ENCODE results near the gene FLYWCH1. TPM values are rescaled to one million over a fixed set of nuclear protein-coding genes. Genes with fewer than 3 reads are reported as not detected.

The FLYWCH1 gene
- total and polyA plus RNA-seq, 2 donors (not counting 1 experiment from before 2014, with no cell fraction given), result 78.3 to 120 TPM

DNA sequence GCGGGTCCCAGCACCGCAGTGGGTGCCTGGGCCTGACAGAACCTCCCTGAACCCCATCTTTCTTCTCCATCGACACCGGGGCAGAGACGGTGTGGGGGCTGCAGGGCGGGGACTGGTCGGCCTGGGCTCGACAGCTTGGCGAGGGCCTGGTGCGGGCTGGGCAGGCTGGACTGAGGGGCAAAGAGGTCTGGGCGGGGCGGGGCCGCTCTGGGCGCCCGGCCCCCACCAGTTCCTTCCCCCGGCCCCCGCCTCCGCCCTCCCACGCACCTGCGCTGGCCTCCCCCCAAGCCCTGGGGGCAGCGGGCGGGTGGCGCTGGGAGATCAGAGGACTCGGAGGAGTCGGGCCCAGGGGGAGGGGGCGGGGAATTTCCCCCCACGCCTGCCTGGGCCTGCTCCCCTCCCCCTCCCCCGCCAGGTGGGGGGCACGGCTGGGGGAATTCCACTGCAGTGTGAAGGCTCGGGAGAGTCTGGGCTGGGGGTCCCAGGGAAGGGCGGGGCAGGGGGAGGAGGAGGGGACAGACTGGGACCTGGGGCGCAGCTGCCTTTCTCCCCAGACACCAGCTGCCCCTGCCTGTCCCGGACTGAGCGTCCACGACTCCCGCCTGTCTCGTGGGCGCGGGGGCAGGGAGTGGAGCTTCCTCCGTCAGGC lies 51.5 kb downstream of the FLYWCH1 start:
- Histone ChIP-seq H3K36me3 (replicated peaks in 1 of 2; ENCODE audit: control extremely low read depth in 1 of 2, control insufficient read depth in 1 of 2, extremely low read depth in 1 of 2, insufficient read depth in 2 of 2, low read length in 1 of 2) (no peaks in the 10 kb centered on the region), H3K4me2 (replicated peaks; ENCODE audit: low read depth, low read length, poor library complexity, severe bottlenecking) (peak overlapping the region; percentile 96), H2AFZ (ENCODE audit: insufficient read depth, low read depth, low read length, poor library complexity, severe bottlenecking) (peak overlapping the region; percentile 63), H3K9ac (ENCODE audit: low read length) (peak overlapping the region; percentile 59), H3K27ac (ENCODE audit: low read length in 2 of 2) (no peak overlapping the region), H3K27me3 (replicated peaks in 1 of 4; ENCODE audit: control extremely low read depth in 1 of 4, control insufficient read depth in 3 of 4, insufficient read depth in 4 of 4, low read length in 3 of 4) (peaks cover 0 to 60% (median 17%) of the 10 kb centered on the region in 4 experiments), H3K79me2 (ENCODE audit: control insufficient read depth, insufficient read depth, low read length) (no peaks in the 10 kb centered on the region), H3K9me3 (ENCODE audit: control extremely low read depth in 1 of 3, control insufficient read depth in 2 of 3, insufficient read depth in 1 of 3, low read length in 2 of 3) (peaks cover 0 to 22% (median 0%) of the 10 kb centered on the region in 3 donors), H3K4me1 (ENCODE audit: control insufficient read depth in 2 of 2, insufficient read depth in 2 of 2, low read length in 2 of 2) (peaks cover 59% of the 10 kb centered on the region in 2 donors), H3K4me3 (ENCODE audit: control extremely low read depth in 1 of 5, extremely low read depth in 1 of 5, insufficient read depth in 1 of 5, low read depth in 2 of 5, low read length in 4 of 5) (peak overlapping the region in 4 of 5 experiments; percentile 39 to 61 (median 54)), H4K20me1 (ENCODE audit: control insufficient read depth, insufficient read depth, low read length, poor library complexity, severe bottlenecking) (peaks cover 32% of the 10 kb centered on the region)
- WGBS (ENCODE audit: insufficient coverage), result 5% methylated on average over 22 of the region's 40 CpGs
- ChIA-PET CTCF (interaction anchor here (1.0 to 2.1 kb wide), 3 partner anchors 11 to 20 kb away, joined by 3 to 9 read pairs (median 3); no protein-coding TSS in a partner anchor), POLR2A (no interaction called here)
- peak; percentile 70 for DNase-seq
- ATAC-seq (ENCODE audit: low read depth), result peak; percentile 15
- peak overlapping the region; percentile 84 for H3K4me3 Mint-ChIP-seq
- peaks cover 21% of the 10 kb centered on the region for H3K27me3 Mint-ChIP-seq
- H3K4me1 Mint-ChIP-seq, result peaks cover 30% of the 10 kb centered on the region
- peak overlapping the region; percentile 6 for H3K27ac Mint-ChIP-seq
- intact Hi-C loops (cut with micrococcal nuclease), result no loop called here
- H3K9me3 Mint-ChIP-seq (ENCODE audit: insufficient read depth), result no peaks in the 10 kb centered on the region
- no peak for TF ChIP-seq EZH2 (IDR thresholded peaks at IDR 0.05; ENCODE audit: borderline replicate concordance, insufficient read depth, low read depth, low read length, poor library complexity, severe bottlenecking)
- TF ChIP-seq, protein P1, sequence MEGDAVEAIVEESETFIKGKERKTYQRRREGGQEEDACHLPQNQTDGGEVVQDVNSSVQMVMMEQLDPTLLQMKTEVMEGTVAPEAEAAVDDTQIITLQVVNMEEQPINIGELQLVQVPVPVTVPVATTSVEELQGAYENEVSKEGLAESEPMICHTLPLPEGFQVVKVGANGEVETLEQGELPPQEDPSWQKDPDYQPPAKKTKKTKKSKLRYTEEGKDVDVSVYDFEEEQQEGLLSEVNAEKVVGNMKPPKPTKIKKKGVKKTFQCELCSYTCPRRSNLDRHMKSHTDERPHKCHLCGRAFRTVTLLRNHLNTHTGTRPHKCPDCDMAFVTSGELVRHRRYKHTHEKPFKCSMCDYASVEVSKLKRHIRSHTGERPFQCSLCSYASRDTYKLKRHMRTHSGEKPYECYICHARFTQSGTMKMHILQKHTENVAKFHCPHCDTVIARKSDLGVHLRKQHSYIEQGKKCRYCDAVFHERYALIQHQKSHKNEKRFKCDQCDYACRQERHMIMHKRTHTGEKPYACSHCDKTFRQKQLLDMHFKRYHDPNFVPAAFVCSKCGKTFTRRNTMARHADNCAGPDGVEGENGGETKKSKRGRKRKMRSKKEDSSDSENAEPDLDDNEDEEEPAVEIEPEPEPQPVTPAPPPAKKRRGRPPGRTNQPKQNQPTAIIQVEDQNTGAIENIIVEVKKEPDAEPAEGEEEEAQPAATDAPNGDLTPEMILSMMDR (IDR thresholded peaks at IDR 0.05), result no peak

Data from B cell (primary cell).